ENCODE results near the gene CACNG7.
"Not testable (repeated sequence)": the region's sequence is repeated elsewhere in the genome, so short reads cannot be mapped to it uniquely, and the experiment has no call there.

Gene CACNG7

GRCh38 chr19:53908935-53909415 lies at the start of gene CACNG7:
TSS of gene CACNG7 (plus strand) at chr19:53909278. CDS start at chr19:53912832, 3,554 bp downstream.
- DNase-seq, result no peak

GRCh38 chr19:53864308-53864836 lies 44.7 kb upstream of the CACNG7 start:
- DNase-seq, result no peak

GRCh38 chr19:53865523-53865917 lies 43.6 kb upstream of the CACNG7 start:
- DNase-seq, result no peak

GRCh38 chr19:53865918-53866864 lies 42.9 kb upstream of the CACNG7 start:
- no peak for DNase-seq

GRCh38 chr19:53866865-53867224 lies 42.2 kb upstream of the CACNG7 start:
- no peak for DNase-seq

- DNase-seq, result no peak
Measured at GRCh38 chr19:53867225-53868090, 41.6 kb upstream of the CACNG7 start, which contains the start of gene MYADM. TSS of gene MYADM (plus strand) at chr19:53867883. CDS start at chr19:53873530, 5,647 bp downstream.

GRCh38 chr19:53868091-53868891 lies 40.8 kb upstream of the CACNG7 start:
- DNase-seq, result no peak

- no peak for DNase-seq
Measured at GRCh38 chr19:53868892-53869804, 39.9 kb upstream of the CACNG7 start.

- DNase-seq, result not testable (repeated sequence)
Measured at GRCh38 chr19:53869805-53870484, 39.1 kb upstream of the CACNG7 start.

GRCh38 chr19:53870485-53870844 lies 38.6 kb upstream of the CACNG7 start:
- DNase-seq, result no peak

GRCh38 chr19:53871454-53871853 lies 37.6 kb upstream of the CACNG7 start:
- no peak for DNase-seq

- DNase-seq, result no peak
Measured at GRCh38 chr19:53872762-53873161, 36.3 kb upstream of the CACNG7 start.

GRCh38 chr19:53873773-53874605 lies 35.1 kb upstream of the CACNG7 start:
- no peak for DNase-seq

GRCh38 chr19:53874606-53874990 lies 34.5 kb upstream of the CACNG7 start:
- no peak for DNase-seq

- no peak for DNase-seq
Measured at GRCh38 chr19:53875602-53876325, 33.3 kb upstream of the CACNG7 start.

- DNase-seq, result no peak
Measured at GRCh38 chr19:53876651-53877224, 32.3 kb upstream of the CACNG7 start.

GRCh38 chr19:53877361-53877766 lies 31.7 kb upstream of the CACNG7 start:
- DNase-seq, result no peak

- DNase-seq, result no peak
Measured at GRCh38 chr19:53878776-53879139, 30.3 kb upstream of the CACNG7 start.
